GM12878 (cell line): ENCODE data around the gene CTH. TPM values are rescaled to one million over a fixed set of nuclear protein-coding genes. Genes with fewer than 3 reads are reported as not detected.

ENCODE experiments used
- ATAC-seq: fragments of 200-7000 bp; cut with Tn5 transposase; 3 replicates; pipeline ENCODE4 v1.9.1; 2020; ENCODE audit warnings: mild to moderate bottlenecking, moderate library complexity
- BruUV-seq: library from RNA; stranded (reverse); fragments of 400-500 nt; replicated peaks from 2 replicates; lab custom pipeline; 2021; lab: Mats Ljungman, UMichigan
- CTCF ChIA-PET: fragments of 300-600 bp; sonication (Branson Sonifier 250); formaldehyde crosslinking; extraction: SDS; loops from one replicate; lab custom pipeline; 2021; ENCODE audit warnings: inconsistent platforms; lab: Yijun Ruan, JAX
- POLR2A ChIA-PET: fragments of 350-600 bp; formaldehyde crosslinking; extraction: SDS; loops from one replicate; lab custom pipeline; 2021; ENCODE audit warnings: inconsistent platforms; lab: Charles Lee
- RAD21 ChIA-PET: fragments of 300-600 bp; sonication (Branson Sonifier 250); formaldehyde crosslinking; loops from one replicate; lab custom pipeline; 2023; ENCODE audit warnings: antibody characterized with exemption; ENCODE audit not compliant: unreplicated experiment; lab: Charles Lee
- SMC1A ChIA-PET: fragments of 300-600 bp; sonication (Branson Sonifier 250); formaldehyde crosslinking; loops from one replicate; lab custom pipeline; 2023; ENCODE audit not compliant: unreplicated experiment, uncharacterized antibody; lab: Charles Lee
- DNase-seq: peaks from one replicate; pipeline ENCODE4 v3.0.0-alpha.2; 2011; ENCODE audit warnings: low read depth, low spot score
- FAIRE-seq: peaks from 3 replicates; lab custom pipeline; 2011; peaks lifted over from hg19 to GRCh38; lab: Jason Lieb, UNC
- H2AFZ ChIP-seq: 2 replicates; pipeline ENCODE4 v1.6.0; 2011; ENCODE audit warnings: low read depth, low read length, control low read depth; ENCODE audit not compliant: control insufficient read depth
- H3K27ac ChIP-seq: 2 replicates; pipeline ENCODE4 v1.5.1; 2011; ENCODE audit warnings: control low read depth; ENCODE audit not compliant: control insufficient read depth, insufficient read depth
- H3K27me3 ChIP-seq, 2 experiments: replicated peaks in 1 of 2; 2 replicates each; pipeline versions ENCODE4 v1.6.0 to v1.6.1; 2011; ENCODE audit warnings: low read length in 1 of 2; ENCODE audit not compliant: control insufficient read depth in 2 of 2, insufficient read depth in 2 of 2
- H3K36me3 ChIP-seq, 2 experiments: 2 replicates each; pipeline ENCODE4 v1.5.1; 2011; ENCODE audit warnings: low read length in 1 of 2; ENCODE audit not compliant: control insufficient read depth in 2 of 2, insufficient read depth in 2 of 2
- H3K4me1 ChIP-seq: 2 replicates; pipeline ENCODE4 v1.6.1; 2011; ENCODE audit warnings: mild to moderate bottlenecking, low read length, moderate library complexity, mixed read lengths; ENCODE audit not compliant: control insufficient read depth, insufficient read depth
- H3K4me2 ChIP-seq: 2 replicates; pipeline ENCODE4 v1.6.0; 2011; ENCODE audit warnings: control low read depth; ENCODE audit not compliant: control insufficient read depth, insufficient read depth
- H3K4me3 ChIP-seq: fragments of 200-600 bp; sonication (generic); 2 replicates; pipeline ENCODE4 v1.5.1; 2016
- H3K79me2 ChIP-seq: 2 replicates; pipeline ENCODE4 v1.6.0; 2011; ENCODE audit warnings: low read length; ENCODE audit not compliant: control insufficient read depth, insufficient read depth
- H3K9ac ChIP-seq: 2 replicates; pipeline ENCODE4 v1.8.0; 2011; ENCODE audit warnings: low read length, control low read depth, mixed read lengths; ENCODE audit not compliant: control insufficient read depth, insufficient read depth
- H3K9me3 ChIP-seq: replicated peaks from 3 replicates; pipeline ENCODE4 v1.5.1; 2011; ENCODE audit warnings: mild to moderate bottlenecking, low read length; ENCODE audit not compliant: control insufficient read depth, insufficient read depth
- H4K20me1 ChIP-seq: 2 replicates; pipeline ENCODE4 v1.6.0; 2011; ENCODE audit not compliant: control insufficient read depth, insufficient read depth
- BACH1 ChIP-seq: fragments of 450-650 bp; IDR thresholded peaks from 2 replicates; pipeline ENCODE4 v1.6.1; 2017; ENCODE audit warnings: mild to moderate bottlenecking, borderline replicate concordance
- EGR1 ChIP-seq, 2 experiments: IDR thresholded peaks; 1 replicate in 1 of 2; 2 replicates in 1 of 2; pipeline ENCODE4 v1.6.1; 2011 to 2012; ENCODE audit warnings: low read depth in 2 of 2, low read length in 2 of 2, borderline replicate concordance in 1 of 2, mild to moderate bottlenecking in 1 of 2, moderate library complexity in 1 of 2
- MYC ChIP-seq: IDR thresholded peaks from 2 replicates; pipeline ENCODE4 v1.6.1; 2011; ENCODE audit warnings: mild to moderate bottlenecking, low read length, moderate library complexity, inconsistent platforms; ENCODE audit not compliant: insufficient read depth, insufficient replicate concordance, insufficient read length, severe bottlenecking
- NFYA ChIP-seq: IDR thresholded peaks from 2 replicates; pipeline ENCODE4 v1.6.1; 2011; ENCODE audit warnings: low read depth, mild to moderate bottlenecking, low read length, improper control_type of control experiment, borderline replicate concordance
- NFYB ChIP-seq: IDR thresholded peaks from 2 replicates; pipeline ENCODE4 v1.6.1; 2011; ENCODE audit warnings: low read depth, mild to moderate bottlenecking, low read length, improper control_type of control experiment, moderate library complexity; ENCODE audit not compliant: insufficient read depth
- PAX5 ChIP-seq: IDR thresholded peaks from 2 replicates; pipeline ENCODE4 v1.6.1; 2011; ENCODE audit warnings: low read depth, low read length, borderline replicate concordance
- POLR2A ChIP-seq: IDR thresholded peaks from 2 replicates; pipeline ENCODE4 v1.6.1; 2011; ENCODE audit warnings: low read depth, mild to moderate bottlenecking, low read length
- POLR2AphosphoS5 ChIP-seq: IDR thresholded peaks from 2 replicates; pipeline ENCODE4 v1.6.1; 2011; ENCODE audit warnings: mild to moderate bottlenecking, low read length, inconsistent platforms
- RELA ChIP-seq: fragments of 450-650 bp; IDR thresholded peaks from 2 replicates; pipeline ENCODE4 v1.8.0; 2014; ENCODE audit warnings: borderline replicate concordance; ENCODE audit not compliant: partially characterized antibody
- RUNX3 ChIP-seq: IDR thresholded peaks from 2 replicates; pipeline ENCODE4 v1.6.1; 2012; ENCODE audit warnings: low read length, inconsistent platforms
- TCF7 ChIP-seq: IDR thresholded peaks from 2 replicates; pipeline ENCODE4 v1.6.1; 2014; ENCODE audit warnings: antibody characterized with exemption, borderline replicate concordance
- WGBS: methylation state at CpG from one replicate; pipeline ENCODE4 v1.1.6; 2016; ENCODE audit warnings: low lambda C conversion rate; ENCODE audit not compliant: insufficient replicate concordance, insufficient coverage; ENCODE audit errors: missing lambda C conversion rate; 5-methylcytosine and 5-hydroxymethylcytosine counted together
- in situ Hi-C: fragments of 300-500 bp; cut with MboI; formaldehyde crosslinking; loops from 9 replicates; pipeline ENCODE4 v1.14.3; 2018; ENCODE audit warnings: mixed read lengths
- intact Hi-C: fragments of 100-400 bp; cut with micrococcal nuclease; formaldehyde crosslinking; loops from one replicate; pipeline ENCODE4 v1.14.2; 2022; ENCODE audit not compliant: unreplicated experiment
- polyA plus RNA-seq, 11 experiments: library from polyadenylated mRNA; depleted of rRNA in 4 of 11; unstranded in 6 of 11; stranded (reverse) in 5 of 11; fragments of >200 nt; fragmentation: Nextera tagmentation in 4 of 11; fragmentation: Illumina TruSeq in 1 of 11; extraction: Ambion mirVana in 4 of 11; extraction: Trizol in 1 of 11; gene quantifications; 1 replicate in 1 of 11; 2 replicates in 10 of 11; pipeline versions ENCODE4 v1.2.1 to v1.2.3, GENCODE V29; 2011 to 2016; ENCODE audit warnings: inconsistent platforms in 2 of 11, missing spikeins in 2 of 11, low read depth in 1 of 11
- total RNA-seq, 4 experiments: library from RNA; depleted of rRNA in 3 of 4; stranded (reverse); fragments of >200 nt in 3 of 4; fragmentation: Illumina TruSeq in 1 of 4; extraction: Trizol in 1 of 4; gene quantifications; 2 replicates each; pipeline versions ENCODE4 v1.2.1 to v1.2.3, GENCODE V29; 2013 to 2021
- TF ChIP-seq, protein P1 (sequence below): fragments of 450-650 bp; IDR thresholded peaks from 2 replicates; pipeline ENCODE4 v1.6.1; 2016; ENCODE audit warnings: mild to moderate bottlenecking

The CTH gene
- total and polyA plus RNA-seq, 10 of the 15 experiments (the other 5 are each of a cell fraction or from before 2014, with no cell fraction given): 6.3 to 17.5 (median 10.4) TPM

DNA sequence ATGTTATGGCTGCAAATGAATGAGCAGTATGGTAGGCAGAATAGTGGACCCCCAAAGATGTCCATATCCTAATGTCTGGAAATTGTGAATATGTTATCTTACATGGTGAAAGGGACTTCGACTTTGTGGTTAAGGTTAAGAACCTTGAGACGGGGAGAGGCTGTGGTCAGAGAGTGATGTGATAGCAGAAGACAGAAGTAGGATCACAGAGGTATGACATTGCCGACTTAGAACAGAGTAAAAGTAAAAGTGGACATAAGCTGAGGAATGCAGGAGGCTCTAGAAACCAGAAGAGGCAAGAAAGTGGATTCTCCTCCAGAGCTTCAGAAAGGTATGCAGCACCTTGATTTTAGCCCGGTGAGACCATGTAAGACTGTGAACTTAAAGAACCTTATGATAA lies 74.6 kb downstream of the CTH start:
- Histone ChIP-seq H3K9ac (no peak overlapping the region), H3K4me3 (no peak overlapping the region), H3K79me2 (no peaks in the 10 kb centered on the region), H3K27ac (no peak overlapping the region), H4K20me1 (no peaks in the 10 kb centered on the region), H3K9me3 (no peaks in the 10 kb centered on the region; the same call in 2 of the 3 replicates), H3K4me2 (no peak overlapping the region), H2AFZ (no peak overlapping the region), H3K27me3 (no peaks in the 10 kb centered on the region), H3K36me3 (no peaks in the 10 kb centered on the region), H3K4me1 (no peaks in the 10 kb centered on the region)
- ChIA-PET CTCF (interaction anchor here (1.1 to 2.1 kb wide), 2 partner anchors 183 to 351 kb away, joined by 3 to 15 read pairs; no protein-coding TSS in a partner anchor), RAD21 (no interaction called here), SMC1A (interaction anchor here (1.5 kb wide), 1 partner anchor 19 kb away, joined by 4 read pairs; no protein-coding TSS in a partner anchor), POLR2A (no interaction called here)
- 11% methylated on average over 4 of the region's 4 CpGs for WGBS
- BruUV-seq: no TSS peak
- DNase-seq (no peak), ATAC-seq (peak; percentile 55), FAIRE-seq (no peak)
- TF ChIP-seq RUNX3 (peak; percentile 40), PAX5 (no peak)
- in situ Hi-C loops: loop anchor here (10.0 kb wide), 1 partner anchor 351 kb away; no protein-coding TSS in a partner anchor
- intact Hi-C loops: loop anchor here (5.0 kb wide), 1 partner anchor 233 kb away; no protein-coding TSS in a partner anchor

DNA sequence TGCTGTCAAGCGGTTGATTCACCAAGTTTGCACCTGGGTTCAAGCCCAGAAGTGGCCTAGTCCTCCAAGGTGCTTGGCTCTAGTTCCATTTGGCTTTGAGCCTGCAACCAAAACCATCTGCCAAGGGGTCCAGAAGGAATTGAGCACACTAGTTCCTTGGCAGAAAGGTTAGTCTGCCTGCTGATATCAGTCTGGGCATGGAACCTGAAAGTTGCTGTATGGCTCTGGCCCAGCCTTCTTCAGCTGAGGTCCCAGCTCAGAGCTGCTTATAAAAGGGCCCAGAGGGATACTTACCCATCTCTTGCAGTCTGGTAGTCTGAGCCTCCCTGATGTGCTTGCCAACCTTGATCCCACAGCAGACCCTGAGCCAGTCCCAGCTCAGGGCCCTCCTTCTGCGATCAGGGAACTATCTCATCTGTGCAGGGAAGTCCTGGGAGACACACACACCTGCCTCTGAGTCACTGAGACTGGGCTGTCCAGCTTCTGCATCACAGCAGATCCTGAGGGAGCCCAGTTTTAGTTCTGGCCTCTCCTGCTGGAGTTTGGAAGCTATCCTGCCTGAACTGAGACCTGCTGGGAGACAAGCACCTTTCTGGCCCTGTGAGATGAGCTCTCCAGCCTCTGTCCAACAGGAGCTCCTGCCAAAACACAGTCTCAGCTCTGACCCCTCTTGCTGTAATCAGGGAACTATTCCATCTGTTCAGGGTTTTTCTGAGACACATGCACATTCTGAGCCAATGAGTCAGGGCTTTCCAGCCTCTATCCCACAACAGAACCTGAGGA lies 75.8 kb downstream of the CTH start:
- Histone ChIP-seq H2AFZ (no peak overlapping the region), H3K9me3 (no peaks in the 10 kb centered on the region; the same call in 2 of the 3 replicates), H4K20me1 (no peaks in the 10 kb centered on the region), H3K79me2 (no peaks in the 10 kb centered on the region), H3K4me1 (no peaks in the 10 kb centered on the region), H3K27ac (no peak overlapping the region), H3K4me2 (no peak overlapping the region), H3K36me3 (no peaks in the 10 kb centered on the region), H3K27me3 (no peaks in the 10 kb centered on the region), H3K9ac (no peak overlapping the region), H3K4me3 (no peak overlapping the region)
- BruUV-seq: no TSS peak
- POLR2A ChIA-PET: no interaction called here
- RAD21 ChIA-PET: interaction anchor here (0.6 to 1.5 kb wide), 4 partner anchors 16 to 1554 kb away, joined by 3 to 8 read pairs (median 3); no protein-coding TSS in a partner anchor
- FAIRE-seq (no peak), DNase-seq (no peak), ATAC-seq (peak; percentile 36)
- CTCF ChIA-PET: interaction anchor here (0.6 to 2.1 kb wide), 12 partner anchors 10 to 356 kb away, joined by 3 to 15 read pairs (median 4); no protein-coding TSS in a partner anchor
- WGBS: 40% methylated on average over 2 of the region's 2 CpGs
- intact Hi-C loops (loop anchor here (5.0 kb wide), 1 partner anchor 235 kb away; no protein-coding TSS in a partner anchor), in situ Hi-C loops (loop anchor here (10.0 kb wide), 1 partner anchor 352 kb away; no protein-coding TSS in a partner anchor)
- SMC1A ChIA-PET: interaction anchor here (0.8 to 1.6 kb wide), 12 partner anchors 14 to 748 kb away, joined by 3 to 9 read pairs (median 4); no protein-coding TSS in a partner anchor
- TF ChIP-seq RELA: no peak
- TF ChIP-seq NFYB: no peak
- TF ChIP-seq, protein P1, sequence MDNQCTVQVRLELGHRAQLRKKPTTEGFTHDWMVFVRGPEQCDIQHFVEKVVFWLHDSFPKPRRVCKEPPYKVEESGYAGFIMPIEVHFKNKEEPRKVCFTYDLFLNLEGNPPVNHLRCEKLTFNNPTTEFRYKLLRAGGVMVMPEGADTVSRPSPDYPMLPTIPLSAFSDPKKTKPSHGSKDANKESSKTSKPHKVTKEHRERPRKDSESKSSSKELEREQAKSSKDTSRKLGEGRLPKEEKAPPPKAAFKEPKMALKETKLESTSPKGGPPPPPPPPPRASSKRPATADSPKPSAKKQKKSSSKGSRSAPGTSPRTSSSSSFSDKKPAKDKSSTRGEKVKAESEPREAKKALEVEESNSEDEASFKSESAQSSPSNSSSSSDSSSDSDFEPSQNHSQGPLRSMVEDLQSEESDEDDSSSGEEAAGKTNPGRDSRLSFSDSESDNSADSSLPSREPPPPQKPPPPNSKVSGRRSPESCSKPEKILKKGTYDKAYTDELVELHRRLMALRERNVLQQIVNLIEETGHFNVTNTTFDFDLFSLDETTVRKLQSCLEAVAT: no peak
- TF ChIP-seq TCF7: no peak
- no peak for TF ChIP-seq POLR2A
- TF ChIP-seq NFYA: no peak
- no peak for TF ChIP-seq MYC
- TF ChIP-seq EGR1 (IDR thresholded peaks at IDR 0.05; ENCODE audit: borderline replicate concordance in 1 of 2, low read depth in 2 of 2, low read length in 2 of 2): no peak
- no peak for TF ChIP-seq POLR2AphosphoS5
- TF ChIP-seq BACH1: no peak
